GM21619 (cell line): ENCODE results near the gene LMX1B.

Experiments
- ATAC-seq: cut with Tn5 transposase; IDR thresholded peaks from one replicate; pipeline ENCODE4 v1.9.1; 2021; ENCODE audit not compliant: unreplicated experiment

Gene LMX1B

DNA sequence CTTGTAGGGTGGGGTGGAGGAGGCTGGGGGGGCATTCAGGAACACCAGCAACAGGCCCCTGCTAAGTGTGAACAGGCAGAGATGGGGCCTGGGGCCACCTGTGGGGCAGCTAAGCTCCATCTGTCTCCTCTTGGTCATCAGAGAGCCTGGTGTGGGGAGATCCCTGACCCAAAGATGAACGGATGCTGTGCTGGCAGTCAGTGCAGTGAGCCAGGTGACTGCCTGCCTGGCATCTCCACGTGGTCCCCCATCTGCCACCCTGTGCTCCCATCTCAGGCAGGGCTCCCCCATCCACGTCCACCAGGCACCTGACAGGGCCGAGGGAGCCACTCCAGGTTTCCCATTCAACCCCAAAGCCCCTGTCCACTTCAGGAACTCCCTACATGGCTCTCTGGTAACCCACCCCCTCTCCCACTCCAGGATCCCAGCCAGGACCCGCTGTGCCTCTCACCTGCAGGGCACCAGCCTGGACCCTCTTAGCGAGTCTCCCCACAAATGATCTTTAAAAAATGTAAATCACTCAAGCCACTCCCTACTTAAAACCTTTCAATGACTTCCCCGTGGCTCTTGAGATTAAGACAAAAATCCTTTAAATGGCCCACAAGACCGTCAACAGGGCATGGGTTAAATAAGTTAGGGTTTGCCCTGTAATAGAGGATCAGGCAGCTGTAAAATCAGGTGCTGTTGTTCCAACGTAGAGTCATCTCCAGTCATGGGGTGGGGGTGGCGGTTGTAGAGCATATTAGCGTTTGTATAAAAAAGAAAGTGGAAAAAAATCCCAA lies 60.8 kb downstream of the LMX1B start:
- no peak for ATAC-seq

DNA sequence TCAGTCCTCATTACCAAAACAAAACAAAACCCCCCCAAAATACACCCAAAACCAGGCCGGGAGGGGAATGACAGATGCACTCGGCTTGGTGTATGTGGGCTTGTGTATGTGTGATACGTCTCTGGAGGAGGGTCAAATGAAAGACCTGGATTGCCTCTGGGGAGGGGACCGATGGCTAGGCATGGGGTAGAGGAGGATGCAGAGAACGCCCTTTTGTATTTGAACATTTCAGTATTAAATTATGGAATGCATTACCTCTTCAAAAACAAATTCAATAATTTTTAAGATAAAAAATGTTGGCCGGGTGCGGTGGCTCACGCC lies 61.4 kb downstream of the LMX1B start:
- ATAC-seq = no peak

DNA sequence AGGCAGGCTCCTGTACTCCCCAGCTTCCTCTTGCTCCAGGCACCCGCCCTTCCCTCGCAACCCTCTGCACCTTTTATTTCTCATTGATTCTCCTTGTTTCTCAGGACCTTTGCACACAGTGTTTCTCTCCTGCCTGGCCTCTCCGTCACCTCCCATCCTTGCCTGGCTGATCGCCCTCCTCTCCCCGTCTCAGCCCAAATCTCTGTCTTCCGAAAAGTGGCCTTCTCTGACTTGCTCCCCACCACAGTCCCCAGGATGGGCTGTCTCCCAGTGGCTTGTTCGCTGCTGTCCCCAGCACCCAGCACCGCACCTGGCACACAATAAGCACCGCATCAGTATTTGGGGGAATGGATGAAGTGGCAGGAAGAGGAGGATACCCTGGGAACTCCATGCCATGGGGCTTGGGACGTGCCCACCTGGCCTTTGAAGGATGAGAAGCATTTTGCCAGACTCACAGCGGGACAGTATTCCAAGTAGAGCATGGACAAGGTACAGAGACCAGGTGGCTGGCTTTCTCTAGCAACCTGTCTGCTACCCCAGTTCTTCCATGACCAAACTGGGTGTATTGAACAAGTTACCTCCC lies 62.5 kb downstream of the LMX1B start:
- no peak for ATAC-seq

DNA sequence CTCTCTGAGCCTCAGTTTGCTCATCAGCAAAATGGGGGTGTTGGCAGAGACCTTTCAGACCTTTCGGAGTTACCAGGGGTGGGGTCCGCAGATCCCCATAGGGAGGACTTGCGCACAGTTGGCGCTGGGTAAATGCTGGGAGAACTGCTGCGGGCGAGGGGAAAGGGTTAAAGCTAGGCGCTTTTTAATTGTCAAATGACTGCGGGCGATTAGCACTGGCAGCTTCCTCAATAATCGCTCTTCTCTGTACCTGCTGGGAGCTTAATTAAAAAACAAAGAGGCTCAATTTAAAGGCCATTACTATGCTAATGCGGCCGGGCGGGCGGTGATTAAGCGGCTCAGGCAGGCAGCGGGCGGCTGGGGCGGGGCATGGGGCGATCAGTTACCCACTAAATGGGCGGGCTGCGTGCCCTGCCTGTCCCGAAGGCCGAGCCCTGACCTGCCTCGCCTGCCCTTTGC lies 63.0 kb downstream of the LMX1B start:
- ATAC-seq = no peak

DNA sequence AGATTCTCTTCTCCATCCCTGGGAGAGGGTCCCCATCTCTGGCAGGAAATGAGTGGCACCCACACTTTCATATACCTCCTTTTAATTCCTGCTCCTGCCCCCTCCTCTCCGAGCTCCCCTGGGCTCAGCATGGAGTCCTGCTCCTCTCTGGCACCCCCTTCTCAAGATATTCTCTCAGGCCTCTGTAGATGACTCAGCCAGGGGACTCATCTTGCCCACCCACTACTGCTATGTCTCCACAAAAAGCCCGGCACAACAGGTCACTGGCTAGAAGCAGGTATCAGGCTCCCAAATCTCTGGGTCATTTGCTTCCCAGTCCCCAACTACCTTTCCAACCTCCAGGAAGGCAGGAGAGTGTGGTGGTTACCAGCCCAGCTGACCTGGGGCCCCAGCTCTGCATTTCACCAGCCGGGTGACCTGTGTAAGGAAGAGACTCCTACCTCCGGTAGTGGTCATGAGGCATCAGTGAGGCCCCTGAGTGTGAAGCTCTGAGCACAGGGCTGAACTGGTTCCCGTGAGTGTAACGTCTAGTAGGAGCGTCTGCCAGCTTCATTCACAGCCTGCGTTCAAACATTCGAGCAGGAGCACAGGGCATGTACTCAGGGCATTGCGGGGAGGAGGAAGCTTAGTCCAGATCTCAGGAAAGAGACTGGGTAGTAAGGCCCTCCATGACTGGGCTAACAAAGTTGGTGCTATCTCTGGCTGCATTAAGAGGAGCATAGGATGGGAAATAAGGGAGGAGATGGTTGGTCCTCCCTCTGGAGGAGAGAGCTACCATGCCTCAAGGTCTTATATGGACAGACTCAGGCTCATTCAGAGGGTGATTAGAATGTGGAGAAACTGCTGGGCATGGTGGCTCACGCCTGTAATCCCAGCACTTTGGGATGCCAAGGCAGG lies 63.7 kb downstream of the LMX1B start:
- ATAC-seq = no peak

DNA sequence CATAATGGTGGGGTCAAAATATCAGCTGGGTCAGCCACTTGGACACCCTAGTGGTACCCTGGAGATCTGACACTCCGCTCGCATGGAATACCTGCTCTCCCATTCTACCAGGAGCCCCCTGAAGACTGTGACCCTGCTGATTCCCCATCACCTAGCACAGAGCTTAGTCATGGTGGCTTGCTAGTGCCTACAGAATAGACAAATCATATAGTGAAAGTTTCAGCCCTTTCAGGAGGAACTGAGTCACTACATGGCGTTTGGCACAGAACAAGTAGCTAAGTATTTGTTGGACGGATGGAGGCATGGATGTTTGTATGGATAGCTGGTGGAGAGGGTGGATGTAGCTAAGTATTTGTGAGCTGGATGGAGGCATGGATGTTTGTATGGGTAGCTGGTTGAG lies 65.3 kb downstream of the LMX1B start:
- no peak for ATAC-seq

DNA sequence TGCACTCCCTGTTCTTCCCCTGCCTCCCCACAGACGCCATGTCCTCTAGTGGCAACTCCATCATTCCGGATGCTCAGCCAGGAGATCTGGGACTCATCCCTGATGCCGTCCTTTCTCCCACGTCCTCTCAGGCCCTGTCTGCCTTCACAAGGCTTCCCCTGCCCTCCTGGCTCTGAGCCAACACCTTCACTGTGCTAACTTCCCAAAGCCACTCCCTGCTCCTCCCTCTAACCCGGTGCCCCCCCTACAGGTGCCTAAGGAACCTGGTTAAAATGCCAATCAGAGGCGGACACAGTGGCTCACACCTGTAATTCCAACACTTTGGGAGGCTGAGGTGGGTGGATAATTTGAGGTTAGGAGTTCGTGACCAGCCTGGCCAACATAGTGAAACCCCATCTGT lies 67.6 kb downstream of the LMX1B start:
- ATAC-seq = no peak

DNA sequence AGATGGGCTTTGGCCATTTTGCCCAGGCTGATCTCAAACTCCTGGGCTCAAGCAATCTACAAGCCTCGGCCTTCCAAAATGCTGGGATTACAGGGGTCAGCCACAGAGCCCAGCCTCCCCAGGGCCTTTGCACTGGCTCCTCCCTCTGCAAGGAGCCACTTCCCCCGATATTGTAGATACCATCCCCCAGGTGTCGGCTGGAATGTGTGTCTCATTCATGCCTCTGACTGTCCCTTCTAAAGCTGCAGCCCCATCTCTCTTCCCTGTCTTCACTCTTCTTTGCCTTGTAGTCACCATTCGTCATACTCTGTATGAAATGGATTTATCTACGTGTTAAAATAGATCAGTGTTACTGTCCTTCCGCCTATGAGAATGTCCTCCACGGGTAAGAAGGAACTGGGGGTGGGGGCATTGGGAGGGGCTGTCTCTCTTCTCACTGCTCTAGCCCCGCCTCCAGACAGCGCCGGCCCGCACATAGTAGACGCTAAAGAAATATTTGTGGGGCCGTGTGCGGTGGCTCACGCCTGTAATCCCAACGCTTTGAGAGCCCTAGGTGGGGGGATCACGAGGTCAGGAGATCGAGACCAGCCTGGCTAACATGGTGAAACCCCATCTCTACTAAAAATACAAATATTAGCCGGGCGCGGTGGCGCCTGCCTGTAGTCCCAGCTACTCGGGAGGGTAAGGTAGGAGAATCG lies 68.5 kb downstream of the LMX1B start:
- no peak for ATAC-seq

DNA sequence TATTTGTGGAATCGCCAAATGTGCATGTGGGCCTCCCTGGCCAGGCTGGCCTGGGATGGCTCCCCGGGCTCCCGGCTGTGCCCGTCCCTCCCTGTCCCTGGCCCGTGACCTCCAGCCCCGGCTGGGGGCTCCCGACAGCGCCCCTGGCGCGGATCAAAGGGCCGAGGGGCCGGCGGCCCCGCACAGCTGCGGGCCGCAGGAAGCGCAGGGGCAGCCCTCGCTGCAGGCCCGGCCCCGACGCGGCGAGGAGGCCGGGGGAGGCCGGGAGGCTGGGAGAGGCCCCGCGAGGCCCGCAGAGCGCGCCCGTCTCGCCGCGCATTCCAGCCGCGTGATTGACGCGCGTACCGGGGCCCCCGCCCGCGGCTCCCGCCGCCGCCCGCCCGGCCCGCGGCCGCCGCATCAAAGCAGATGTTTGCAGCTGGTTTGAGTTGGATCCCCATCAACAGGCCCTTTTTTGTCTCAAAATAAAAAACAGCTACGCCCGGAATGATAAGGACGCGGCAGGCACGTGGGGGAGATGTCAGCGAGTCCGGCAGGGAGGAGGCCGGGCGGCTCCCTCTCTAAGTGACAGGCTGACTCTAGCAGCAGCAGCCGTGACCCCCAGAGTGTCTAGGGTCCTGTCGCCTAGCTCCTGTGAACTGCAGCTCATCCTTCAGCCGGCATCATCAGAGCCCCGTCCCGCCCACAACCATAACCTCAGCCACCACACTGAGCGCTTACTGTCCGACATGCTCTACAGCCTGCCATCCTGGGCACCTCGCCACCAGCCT lies 69.4 kb downstream of the LMX1B start:
- ATAC-seq = no peak

DNA sequence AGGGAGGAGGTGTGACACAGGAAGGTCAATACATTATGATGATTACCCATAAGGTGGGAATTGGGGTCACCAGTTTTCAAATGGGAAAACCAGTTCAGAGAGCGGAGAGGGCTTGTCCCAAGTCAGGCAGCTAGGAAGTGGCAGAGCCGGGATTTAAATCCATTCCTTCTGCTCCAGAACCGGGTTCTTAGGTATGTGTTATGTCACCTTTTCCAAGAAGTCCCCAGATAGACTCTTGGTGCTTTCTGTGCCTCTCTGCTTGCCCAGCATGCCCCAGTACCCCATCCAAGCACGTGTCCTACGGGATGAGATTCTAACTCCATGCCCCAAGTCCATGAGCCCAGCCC lies 69.9 kb downstream of the LMX1B start:
- no peak for ATAC-seq

DNA sequence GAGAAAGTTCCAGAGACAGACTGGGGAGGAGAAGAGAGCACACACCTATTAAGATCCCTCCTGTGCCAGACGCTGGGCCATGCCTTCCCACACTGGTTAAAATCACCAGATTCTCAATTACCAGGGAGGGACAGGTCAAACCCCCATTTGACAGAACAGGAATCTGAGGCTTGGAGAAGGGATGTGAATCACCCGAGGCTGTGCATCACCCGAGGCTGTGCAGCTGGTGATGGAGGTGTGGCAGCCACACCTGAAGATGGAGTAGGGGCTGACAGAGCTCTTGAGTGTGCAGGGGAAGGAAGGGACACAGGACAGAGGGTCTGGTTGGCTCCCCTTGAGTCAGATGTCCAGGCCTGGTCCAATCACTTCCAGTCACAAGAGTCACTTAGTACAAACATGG lies 70.6 kb downstream of the LMX1B start:
- no peak for ATAC-seq

DNA sequence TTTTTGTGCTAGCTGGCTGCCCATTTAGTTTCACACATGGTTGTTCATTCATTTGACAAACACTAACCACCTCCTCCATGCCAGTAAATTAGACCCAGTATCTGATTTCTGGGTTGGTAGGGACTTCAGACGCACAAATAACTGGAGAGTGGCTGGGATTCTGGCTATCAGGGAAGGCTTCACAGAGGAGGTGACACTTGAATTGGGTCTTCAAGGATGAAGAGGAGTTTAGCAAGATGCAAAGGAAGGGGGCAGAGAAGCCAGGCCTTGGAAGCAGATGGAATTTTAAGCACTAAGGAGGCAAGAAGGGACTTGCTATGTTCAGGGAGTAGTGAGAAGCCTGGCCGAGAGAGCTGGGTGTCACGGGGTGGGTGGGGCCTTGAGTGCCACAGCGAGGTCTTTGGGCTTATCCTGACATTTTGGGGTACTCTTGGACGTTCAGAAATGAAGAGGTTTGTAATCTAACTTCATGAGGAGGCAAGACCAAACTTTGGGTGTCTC lies 71.3 kb downstream of the LMX1B start:
- no peak for ATAC-seq

DNA sequence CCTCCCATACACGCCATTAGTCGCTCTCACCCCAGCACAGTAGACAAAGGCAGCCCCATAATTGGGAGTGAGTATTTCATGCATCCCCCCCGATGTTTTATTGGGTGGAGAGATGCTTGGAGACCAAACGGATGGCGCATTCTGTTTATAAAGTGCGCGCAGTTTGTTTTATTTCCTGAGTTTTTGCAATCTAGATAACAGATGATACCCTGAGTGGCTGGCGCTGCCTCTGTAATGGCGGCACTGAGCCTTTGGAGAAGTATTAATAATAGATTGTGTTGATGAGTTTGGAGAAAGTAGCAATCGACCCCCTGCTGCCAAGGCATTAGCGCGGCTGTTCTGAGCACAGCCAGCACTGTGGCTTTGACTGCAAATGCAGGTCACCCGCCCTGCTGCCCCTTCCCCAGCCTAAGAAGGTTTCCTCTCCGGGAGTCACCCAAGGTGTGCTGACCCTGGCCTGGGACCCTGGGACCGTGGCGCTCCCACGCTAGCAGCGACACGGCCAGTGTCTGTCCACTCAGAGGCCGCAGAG lies 74.3 kb downstream of the LMX1B start:
- ATAC-seq = no peak

DNA sequence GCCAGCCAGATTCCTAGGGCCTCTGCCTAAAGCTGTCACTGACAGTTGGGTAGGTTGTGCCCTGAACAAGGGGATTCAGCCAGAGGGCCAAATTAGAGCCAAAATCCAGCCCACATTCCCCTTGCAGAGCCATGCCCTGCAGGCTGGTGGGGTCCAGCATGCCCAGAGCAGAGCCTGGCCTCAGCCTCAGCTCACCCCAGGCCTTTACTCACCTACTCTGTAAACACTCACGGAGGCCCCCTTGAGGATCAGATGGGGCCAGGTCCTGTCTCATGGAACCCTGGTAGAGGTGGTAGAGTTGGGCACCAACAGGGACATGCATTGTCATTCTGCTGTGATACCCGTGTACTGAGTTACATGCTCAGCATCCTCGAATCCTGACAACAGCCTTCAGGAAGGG lies 74.9 kb downstream of the LMX1B start:
- no peak for ATAC-seq

DNA sequence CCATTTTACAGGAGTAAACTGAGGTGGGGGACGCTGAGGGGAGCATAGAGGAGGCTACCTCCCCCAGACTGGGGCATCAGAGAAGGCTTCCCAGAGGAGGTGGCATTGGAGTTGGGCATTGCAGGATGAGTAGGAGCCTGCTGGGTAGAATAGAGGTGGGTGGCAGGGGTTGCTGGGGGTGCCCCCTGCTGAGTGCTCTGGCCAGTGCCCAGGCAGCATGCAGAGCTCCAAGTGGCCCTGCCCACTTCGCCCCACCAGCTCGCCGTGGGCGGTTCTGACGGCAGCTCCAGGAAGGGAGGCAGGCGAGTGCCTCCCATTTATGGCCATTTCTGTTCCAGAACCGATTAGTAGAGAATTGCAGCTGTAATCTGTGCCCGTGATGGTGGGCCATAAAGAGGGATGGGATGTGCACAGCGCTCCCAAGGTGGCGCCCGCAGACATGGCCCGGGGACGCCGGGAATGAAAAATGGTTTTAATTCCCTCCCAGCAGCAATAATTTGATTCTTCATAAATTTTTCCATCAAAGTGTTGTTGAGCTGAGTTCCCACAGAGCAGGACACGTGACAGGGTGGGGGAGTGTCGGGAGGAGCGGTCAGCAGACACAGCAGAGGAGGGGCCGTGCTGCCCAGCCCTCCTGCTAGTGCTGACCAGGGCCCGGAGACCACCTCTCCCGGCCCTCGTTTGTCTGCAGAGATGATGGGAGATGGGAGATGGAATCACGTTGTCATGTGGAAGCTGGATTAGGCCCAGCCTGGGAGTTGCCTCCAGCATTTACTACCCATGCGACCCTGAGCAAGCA lies 75.5 kb downstream of the LMX1B start:
- ATAC-seq = no peak

DNA sequence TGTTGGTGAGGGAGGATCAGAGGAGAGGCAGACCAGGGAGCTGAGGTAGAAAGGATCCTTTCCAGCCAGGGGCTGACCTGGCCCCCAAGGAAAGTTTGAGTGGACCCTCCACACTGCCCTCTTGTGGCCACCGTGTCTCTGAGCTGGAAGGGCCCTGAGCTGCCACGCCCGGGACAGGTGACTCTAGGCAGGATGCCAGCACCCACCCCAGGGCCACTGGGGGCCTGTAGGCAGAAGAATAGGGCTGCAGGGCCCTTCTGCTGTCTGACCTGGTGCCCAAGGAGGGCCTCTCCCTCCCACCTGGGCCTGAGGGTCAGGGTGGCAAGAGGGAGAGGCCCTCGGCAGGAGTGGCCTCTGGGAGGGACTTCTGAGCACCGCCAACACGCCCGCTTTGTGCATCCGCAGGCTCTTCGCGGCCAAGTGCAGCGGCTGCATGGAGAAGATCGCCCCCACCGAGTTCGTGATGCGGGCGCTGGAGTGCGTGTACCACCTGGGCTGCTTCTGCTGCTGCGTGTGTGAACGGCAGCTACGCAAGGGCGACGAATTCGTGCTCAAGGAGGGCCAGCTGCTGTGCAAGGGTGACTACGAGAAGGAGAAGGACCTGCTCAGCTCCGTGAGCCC lies 76.8 kb downstream of the LMX1B start:
- no peak for ATAC-seq

DNA sequence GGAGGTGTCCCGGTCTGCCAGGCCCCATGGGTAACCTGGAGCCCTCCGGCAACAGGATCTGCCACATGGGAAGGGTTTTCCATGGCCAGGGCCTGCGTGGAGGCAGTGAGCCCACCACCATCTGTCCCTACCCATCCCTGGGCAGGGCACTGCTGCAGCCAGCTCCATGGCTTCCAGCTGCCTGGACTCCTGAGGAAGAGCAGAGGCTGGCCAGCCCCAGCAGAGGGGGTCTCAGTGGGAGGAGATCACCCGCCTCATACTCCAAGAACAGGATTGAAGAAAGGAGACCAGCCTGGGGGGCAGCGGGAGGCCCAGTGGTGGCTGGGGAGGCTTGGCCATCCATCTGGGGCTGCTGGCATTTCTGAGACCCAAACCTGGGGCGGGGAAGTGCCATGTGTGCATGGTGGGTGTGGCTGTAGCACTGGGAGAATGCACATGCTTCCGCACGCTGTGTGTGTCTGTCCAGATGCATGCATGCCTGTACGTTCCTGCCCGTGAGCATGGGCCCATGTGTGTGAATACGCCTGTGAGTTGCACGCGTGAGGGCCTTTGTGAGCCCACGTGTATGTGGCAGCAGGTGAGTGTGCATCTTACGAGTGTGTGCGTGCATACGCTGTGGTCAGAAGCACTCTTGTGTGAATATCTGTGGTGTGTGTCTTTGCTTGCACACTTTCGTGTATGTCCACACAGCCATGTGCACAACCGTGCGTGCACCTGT lies 78.5 kb downstream of the LMX1B start:
- no peak for ATAC-seq

DNA sequence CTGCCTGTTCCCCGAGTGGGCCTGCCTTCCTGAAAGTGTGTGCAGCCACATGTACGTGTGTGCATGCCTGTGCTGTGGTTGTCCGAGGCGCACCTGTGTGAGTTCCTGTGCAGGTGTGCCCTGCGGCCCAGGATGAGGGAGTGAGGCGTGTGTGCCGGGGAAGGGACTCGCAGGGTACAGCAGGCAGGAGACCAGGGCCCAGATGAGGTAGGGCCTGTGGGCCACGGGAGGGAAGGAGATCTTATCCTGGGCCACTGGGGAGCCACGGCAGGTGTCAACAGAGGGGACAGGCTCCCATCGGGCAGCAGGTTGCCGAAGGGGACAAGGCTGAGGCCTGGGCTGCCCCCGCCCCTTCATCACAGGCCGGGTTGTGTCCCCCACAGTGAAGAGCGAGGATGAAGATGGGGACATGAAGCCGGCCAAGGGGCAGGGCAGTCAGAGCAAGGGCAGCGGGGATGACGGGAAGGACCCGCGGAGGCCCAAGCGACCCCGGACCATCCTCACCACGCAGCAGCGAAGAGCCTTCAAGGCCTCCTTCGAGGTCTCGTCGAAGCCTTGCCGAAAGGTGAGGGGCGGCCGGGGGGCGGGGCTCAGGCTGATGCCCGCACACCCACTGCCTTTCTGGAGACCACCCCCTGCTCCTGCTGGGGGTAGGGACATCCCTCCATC lies 79.2 kb downstream of the LMX1B start:
- ATAC-seq = no peak
